HG03175 (cell line): ENCODE measurements around the gene WDR6.

ENCODE experiments used
- ATAC-seq: cut with Tn5 transposase; IDR thresholded peaks from one replicate; pipeline ENCODE4 v1.9.1; 2021; ENCODE audit warnings: mild to moderate bottlenecking, moderate library complexity; ENCODE audit not compliant: unreplicated experiment

WDR6 gene

GRCh38 chr3:49007068-49007770, at the start of gene WDR6:
Gene WDR6 (plus strand): TSS chr3:49007391. CDS start chr3:49007432, 41 bp downstream.
- ATAC-seq, result peak; percentile 94

DNA sequence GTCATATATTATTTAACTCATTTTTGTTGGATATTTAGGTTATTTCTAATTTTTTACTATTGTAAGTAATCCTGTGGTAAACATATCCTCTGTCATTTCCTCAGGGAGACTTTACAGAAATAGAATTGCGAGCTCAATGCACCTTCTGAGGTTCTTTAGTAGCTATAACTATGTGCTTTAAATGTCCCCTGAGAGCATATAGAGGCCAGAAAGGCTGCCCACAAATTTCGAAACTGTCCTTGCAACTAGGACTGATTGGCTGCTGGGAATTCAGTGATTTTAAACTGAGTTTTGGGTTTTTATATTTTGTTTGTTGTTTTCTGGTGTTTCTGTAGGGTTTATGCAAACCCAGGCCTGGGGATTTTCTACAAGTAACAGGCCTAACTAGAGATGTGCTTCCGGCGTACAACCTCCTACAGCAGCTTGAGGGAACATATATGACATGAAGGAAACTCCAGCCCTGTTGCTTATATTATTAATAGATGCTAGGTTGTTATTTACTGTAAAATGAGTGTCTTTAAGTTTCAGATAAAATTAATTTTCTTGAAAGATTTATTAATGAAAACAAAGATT, 46.3 kb upstream of the WDR6 start:
- ATAC-seq, result no peak

DNA sequence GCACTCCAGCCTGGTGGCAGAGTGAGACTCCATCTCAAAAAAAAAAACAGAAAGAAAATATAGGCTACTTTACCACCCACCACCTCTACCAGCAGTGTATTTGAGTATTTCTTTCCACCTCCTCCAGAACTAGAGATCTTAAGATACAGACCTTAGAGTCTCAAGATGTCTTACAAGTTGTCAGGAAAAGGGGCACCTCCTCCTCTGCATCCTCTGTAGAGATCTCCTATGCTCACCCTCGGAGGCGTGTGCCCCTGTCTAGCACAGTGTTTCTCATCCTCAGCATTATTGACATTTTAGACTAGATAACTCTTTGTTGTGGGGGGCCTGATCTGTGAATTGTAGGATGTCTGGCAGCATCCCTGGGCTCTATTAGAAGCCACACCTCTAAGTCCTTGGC, 44.9 kb upstream of the WDR6 start:
- ATAC-seq, result no peak

DNA sequence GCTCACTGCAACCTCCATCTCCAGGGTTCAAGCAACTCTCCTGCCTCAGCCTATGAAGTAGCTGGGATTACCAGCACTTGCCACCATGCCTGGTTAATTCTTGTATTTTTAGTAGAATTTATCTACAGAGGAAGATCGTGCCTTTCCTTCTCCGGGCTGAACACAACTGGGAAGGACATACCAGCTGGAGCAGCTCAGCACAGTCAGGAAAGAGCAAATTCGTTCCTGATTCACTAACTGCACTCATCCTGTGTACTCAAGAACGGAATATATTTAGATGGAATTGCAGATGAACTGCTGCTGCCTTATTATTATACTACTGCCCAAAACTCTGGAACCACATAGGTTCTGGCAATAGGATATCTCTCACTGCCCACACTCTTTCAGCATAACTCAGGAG, 44.3 kb upstream of the WDR6 start:
- no peak for ATAC-seq

DNA sequence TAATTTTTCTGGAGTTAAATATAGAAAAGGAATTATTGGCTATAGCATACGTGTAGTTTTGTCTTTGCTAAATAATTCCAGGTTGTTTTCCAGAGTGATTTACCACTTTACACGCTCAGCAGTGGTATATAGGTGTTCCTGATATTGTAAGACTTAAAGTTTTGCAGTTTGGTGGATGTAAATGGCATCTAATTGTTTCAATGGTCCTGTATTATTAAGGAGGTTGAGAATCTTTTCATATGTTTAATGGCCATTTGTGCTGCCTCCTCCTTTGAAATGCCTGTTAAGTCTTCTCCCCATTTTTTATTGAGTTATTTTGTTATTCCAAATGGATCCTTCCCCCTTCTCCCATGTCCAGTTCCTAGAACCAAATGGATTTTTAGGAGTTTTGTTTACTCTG, 43.6 kb upstream of the WDR6 start:
- ATAC-seq, result no peak

GRCh38 chr3:48966367-48966766, 40.8 kb upstream of the WDR6 start:
- no peak for ATAC-seq

- ATAC-seq, result no peak
Measured at GRCh38 chr3:48966876-48967361, 40.3 kb upstream of the WDR6 start.

DNA sequence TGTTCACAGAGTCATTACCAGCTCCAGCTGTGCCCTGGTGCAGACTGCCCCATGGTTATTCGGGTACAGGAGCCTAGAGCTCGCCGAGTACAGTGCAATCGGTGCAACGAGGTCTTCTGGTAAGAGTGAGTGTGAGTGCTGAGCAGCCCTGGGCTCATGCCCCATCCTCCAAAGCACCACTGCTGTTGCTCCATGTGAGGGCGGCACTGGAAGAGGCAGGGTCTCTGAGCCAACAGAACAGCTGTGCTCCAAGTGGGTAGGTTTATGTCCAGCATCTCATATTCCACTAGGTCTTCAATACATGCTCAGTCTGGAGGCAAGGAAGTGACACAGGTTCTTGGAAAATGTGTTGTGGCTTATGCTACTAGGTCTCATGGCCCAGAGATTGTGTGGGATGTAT, 36.6 kb upstream of the WDR6 start:
- no peak for ATAC-seq

GRCh38 chr3:48974076-48974864, 32.9 kb upstream of the WDR6 start:
- ATAC-seq, result no peak

DNA sequence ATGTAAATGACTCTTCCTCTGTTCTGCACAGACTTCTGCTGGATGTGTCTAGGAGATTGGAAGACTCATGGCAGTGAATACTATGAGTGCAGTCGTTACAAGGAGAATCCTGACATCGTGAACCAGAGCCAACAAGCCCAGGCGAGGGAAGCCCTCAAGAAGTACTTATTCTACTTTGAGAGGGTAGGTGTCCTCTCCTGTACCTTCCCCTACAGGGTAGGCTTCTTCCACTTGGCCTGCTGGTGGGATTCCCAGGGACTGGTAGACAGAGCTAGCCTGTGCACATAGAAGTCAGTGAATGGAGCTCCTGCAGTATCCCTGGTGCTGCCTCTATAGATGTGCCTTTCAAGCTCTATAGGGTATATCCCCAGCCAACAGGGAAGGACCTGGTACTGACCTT, 27.7 kb upstream of the WDR6 start:
- no peak for ATAC-seq

- no peak for ATAC-seq
Measured at GRCh38 chr3:48980295-48980694, 26.9 kb upstream of the WDR6 start.

GRCh38 chr3:48982016-48982415, 25.2 kb upstream of the WDR6 start:
- no peak for ATAC-seq

DNA sequence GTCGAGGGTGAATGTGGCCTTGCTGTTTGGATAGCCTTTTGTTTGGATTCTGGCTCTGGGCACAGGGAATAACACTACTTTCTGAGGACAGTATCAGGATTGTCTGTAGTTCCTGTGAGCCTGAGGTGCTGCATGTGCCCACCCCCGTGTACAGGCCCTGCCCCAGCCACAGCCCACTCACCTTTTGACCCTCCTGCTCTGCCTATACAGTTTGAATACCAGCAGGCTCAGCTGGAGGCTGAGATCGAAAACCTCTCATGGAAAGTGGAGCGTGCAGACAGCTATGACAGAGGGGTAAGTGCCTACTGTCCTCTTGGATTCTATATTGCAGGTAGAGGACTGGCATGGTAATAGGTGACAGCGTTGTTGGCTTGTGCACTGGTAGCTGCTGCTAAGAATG, 24.5 kb upstream of the WDR6 start:
- no peak for ATAC-seq

GRCh38 chr3:48983096-48983495, 24.1 kb upstream of the WDR6 start:
- ATAC-seq, result no peak

DNA sequence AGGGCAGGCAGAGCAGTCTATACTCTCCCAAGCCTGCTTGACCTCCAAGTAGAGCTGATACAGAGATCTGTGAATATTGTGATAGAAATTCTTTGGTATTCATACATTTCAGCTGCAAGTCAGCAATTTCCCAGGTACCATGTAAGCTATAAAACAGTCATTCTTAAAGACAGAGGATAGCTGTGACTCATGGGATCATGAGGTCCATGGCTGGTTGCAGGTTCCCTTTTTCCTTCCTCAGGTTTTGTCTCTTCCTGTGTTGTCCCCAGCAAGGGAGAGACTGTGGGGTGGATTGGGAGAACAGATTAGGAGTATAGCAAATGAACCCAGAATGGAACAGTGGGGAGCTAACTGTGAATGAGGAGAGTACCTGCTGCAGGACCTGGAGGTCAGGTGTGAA, 22.5 kb upstream of the WDR6 start:
- no peak for ATAC-seq

GRCh38 chr3:48985831-48986376, 21.3 kb upstream of the WDR6 start:
- no peak for ATAC-seq

DNA sequence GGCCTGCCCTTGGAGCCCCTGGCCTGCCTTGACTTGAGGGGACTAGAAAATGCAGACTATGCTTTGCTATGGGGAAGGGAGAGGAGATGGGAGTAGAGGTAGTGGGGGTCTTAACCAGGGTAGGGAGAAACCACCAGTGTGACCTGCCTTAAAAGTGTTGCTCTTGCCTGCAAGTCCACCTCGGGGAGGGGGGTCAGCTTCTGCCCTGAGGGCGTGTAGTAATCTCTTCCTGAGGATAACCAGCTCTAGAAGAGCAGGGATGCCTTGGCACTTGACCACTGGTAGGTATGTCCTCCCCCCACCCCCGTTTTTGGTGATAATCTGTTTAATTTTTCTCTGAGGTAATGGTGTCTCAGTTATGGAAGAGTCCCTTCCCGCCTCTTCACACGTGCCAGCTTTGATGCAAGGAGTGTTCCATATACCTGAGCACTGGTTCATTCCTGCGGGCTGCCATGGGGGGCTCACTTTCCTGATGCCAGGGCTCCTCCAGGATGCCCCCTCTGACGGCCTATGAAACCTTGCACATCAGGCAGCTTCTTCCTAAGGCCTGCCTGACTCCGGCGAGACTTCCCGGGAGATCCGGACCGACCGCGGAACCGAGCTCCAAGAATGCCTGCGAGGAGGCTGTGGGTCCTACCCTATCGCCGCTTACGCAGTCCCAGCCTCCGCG, 17.9 kb upstream of the WDR6 start:
- no peak for ATAC-seq

- peak; percentile 60 for ATAC-seq
Measured at GRCh38 chr3:48989796-48990635, 17.2 kb upstream of the WDR6 start, which contains the start of gene P4HTM. Gene P4HTM (plus strand): TSS chr3:48990241. CDS start chr3:48990257, 16 bp downstream.

- ATAC-seq, result no peak
Measured at GRCh38 chr3:48990636-48991469, 16.3 kb upstream of the WDR6 start.
